Neural progenitor cell (in vitro differentiated cells): ENCODE results near the gene IREB2. TPM values are rescaled to one million over a fixed set of nuclear protein-coding genes. Genes with fewer than 3 reads are reported as not detected.

ENCODE experiments used
- DNase-seq: peaks from one replicate; pipeline ENCODE4 v3.0.0-alpha.2; 2016; ENCODE audit warnings: low spot score
- H2AFZ ChIP-seq: fragments of 200-600 bp; sonication (generic); replicated peaks from 2 replicates; pipeline ENCODE4 v1.6.1; 2016; ENCODE audit warnings: antibody characterized with exemption
- H3F3A ChIP-seq: fragments of 200-600 bp; sonication (generic); 2 replicates; pipeline ENCODE4 v1.6.1; 2016; ENCODE audit warnings: antibody characterized with exemption, low read depth
- H3K27ac ChIP-seq: fragments of 200-600 bp; sonication (generic); 2 replicates; pipeline ENCODE4 v1.5.1; 2016; ENCODE audit warnings: mild to moderate bottlenecking
- H3K27me3 ChIP-seq: fragments of 200-600 bp; sonication (generic); 2 replicates; pipeline ENCODE4 v1.6.1; 2016; ENCODE audit warnings: mild to moderate bottlenecking, moderate library complexity
- H3K36me3 ChIP-seq: fragments of 200-600 bp; sonication (generic); 2 replicates; pipeline ENCODE4 v1.5.1; 2016
- H3K4me1 ChIP-seq: fragments of 200-600 bp; sonication (generic); 2 replicates; pipeline ENCODE4 v1.6.1; 2016; ENCODE audit warnings: mixed run types
- H3K4me2 ChIP-seq: fragments of 200-600 bp; sonication (generic); 2 replicates; pipeline ENCODE4 v1.6.1; 2016
- H3K4me3 ChIP-seq: fragments of 200-600 bp; sonication (generic); 2 replicates; pipeline ENCODE4 v1.5.1; 2016
- H3K79me2 ChIP-seq: fragments of 200-600 bp; sonication (generic); 2 replicates; pipeline ENCODE4 v1.6.1; 2016; ENCODE audit warnings: low read depth
- H3K9ac ChIP-seq: fragments of 200-600 bp; sonication (generic); 2 replicates; pipeline ENCODE4 v1.6.1; 2016
- H3K9me3 ChIP-seq: fragments of 200-600 bp; sonication (generic); 2 replicates; pipeline ENCODE4 v1.5.1; 2016; ENCODE audit warnings: low read depth
- H4K20me1 ChIP-seq: fragments of 200-600 bp; sonication (generic); 2 replicates; pipeline ENCODE4 v1.6.1; 2016; ENCODE audit warnings: low read depth
- H3K27ac Mint-ChIP-seq: 3 replicates; pipeline ENCODE4 v1.8.0; 2021; ENCODE audit warnings: mixed read lengths
- H3K27me3 Mint-ChIP-seq: 2 replicates; pipeline ENCODE4 v1.8.0; 2022; ENCODE audit warnings: low read depth, mild to moderate bottlenecking, inconsistent platforms, moderate library complexity, mixed read lengths; ENCODE audit not compliant: insufficient read depth
- H3K36me3 Mint-ChIP-seq: 3 replicates; pipeline ENCODE4 v1.8.0; 2021; ENCODE audit warnings: mixed read lengths
- H3K4me1 Mint-ChIP-seq: 3 replicates; pipeline ENCODE4 v1.8.0; 2021; ENCODE audit warnings: mixed read lengths
- H3K4me3 Mint-ChIP-seq: 3 replicates; pipeline ENCODE4 v1.8.0; 2021; ENCODE audit warnings: mild to moderate bottlenecking, moderate library complexity, mixed read lengths
- H3K9me3 Mint-ChIP-seq: 3 replicates; pipeline ENCODE4 v1.8.0; 2020; ENCODE audit warnings: mixed read lengths
- EZH2 ChIP-seq: fragments of 200-600 bp; sonication (generic); IDR thresholded peaks from 2 replicates; pipeline ENCODE4 v1.6.1; 2017; ENCODE audit warnings: antibody characterized with exemption, mild to moderate bottlenecking, moderate library complexity
- EZH2phosphoT487 ChIP-seq: fragments of 200-600 bp; sonication (generic); IDR thresholded peaks from 2 replicates; pipeline ENCODE4 v1.6.1; 2017; ENCODE audit warnings: antibody characterized with exemption
- total RNA-seq: library from RNA; depleted of rRNA; stranded (reverse); fragments of >200 nt; gene quantifications from 2 replicates; pipeline ENCODE4 v1.2.3, GENCODE V29; 2015; ENCODE audit warnings: low replicate concordance
- TF ChIP-seq, protein P1 (sequence below): fragments of 200-600 bp; sonication (generic); IDR thresholded peaks from 2 replicates; pipeline ENCODE4 v1.5.1; 2017; ENCODE audit warnings: antibody characterized with exemption, mild to moderate bottlenecking

The IREB2 gene
- total RNA-seq, 1 donor from 2014 or later: 87.7 TPM

DNA sequence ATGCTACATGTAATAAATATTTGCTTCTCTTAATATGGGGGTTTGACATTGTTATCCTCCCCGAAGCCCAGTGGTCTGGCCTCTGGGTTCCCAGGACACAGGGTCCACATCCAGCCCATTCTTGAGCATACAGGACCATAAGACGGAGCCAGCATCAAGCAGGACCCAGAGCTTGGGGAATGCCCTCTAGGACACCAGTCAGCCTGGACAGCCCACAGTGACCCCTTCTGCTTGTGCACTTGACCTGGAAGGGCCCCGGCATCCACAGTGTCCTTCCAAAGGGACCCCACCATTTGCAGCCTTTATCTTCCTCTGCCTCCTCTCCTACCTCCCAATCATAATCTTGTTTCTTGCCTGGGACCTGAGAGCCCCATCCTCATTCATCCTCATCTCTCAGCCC is 46.2 kb upstream of the IREB2 start:
- no peak for DNase-seq
- H3K27ac Mint-ChIP-seq: no peak overlapping the region

DNA sequence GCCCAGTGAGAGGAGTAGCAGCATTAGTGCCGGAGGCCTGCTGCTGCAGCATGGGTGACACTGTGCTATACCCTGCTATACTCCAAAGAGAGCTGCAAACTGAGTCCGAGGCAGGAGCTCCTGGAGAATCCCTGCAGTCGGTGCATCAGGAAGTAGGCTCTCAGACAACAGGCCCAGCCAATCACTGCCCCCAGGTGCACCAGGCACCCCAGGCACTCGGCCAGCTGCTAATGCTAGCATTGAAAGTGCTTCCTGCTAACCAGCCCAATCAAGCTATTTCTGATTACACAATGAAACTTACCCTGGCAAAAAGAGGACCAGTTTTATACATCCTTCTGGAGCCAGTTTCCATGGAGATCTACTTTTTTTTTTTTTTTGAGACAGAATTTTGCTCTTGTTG is 45.6 kb upstream of the IREB2 start:
- no peaks in the 10 kb centered on the region for H3K9me3 ChIP-seq
- no peak overlapping the region for H3K4me2 ChIP-seq
- peak overlapping the region; percentile 18 for H2AFZ ChIP-seq
- H4K20me1 ChIP-seq: no peaks in the 10 kb centered on the region
- H3K9me3 Mint-ChIP-seq: no peaks in the 10 kb centered on the region
- no peak overlapping the region for H3K9ac ChIP-seq
- DNase-seq: no peak
- no peaks in the 10 kb centered on the region for H3K27me3 ChIP-seq
- no peak overlapping the region for H3K27ac ChIP-seq
- H3K4me3 Mint-ChIP-seq: no peak overlapping the region
- no peaks in the 10 kb centered on the region for H3K79me2 ChIP-seq
- no peaks in the 10 kb centered on the region for H3K36me3 Mint-ChIP-seq
- peaks cover 36% of the 10 kb centered on the region for H3F3A ChIP-seq
- peaks cover 45% of the 10 kb centered on the region for H3K4me1 Mint-ChIP-seq
- H3K27ac Mint-ChIP-seq: no peak overlapping the region
- H3K27me3 Mint-ChIP-seq: peaks cover 21% of the 10 kb centered on the region
- no peaks in the 10 kb centered on the region for H3K36me3 ChIP-seq
- H3K4me3 ChIP-seq: no peak overlapping the region
- TF ChIP-seq EZH2: no peak
- no peak for TF ChIP-seq EZH2phosphoT487
- TF ChIP-seq, protein P1, sequence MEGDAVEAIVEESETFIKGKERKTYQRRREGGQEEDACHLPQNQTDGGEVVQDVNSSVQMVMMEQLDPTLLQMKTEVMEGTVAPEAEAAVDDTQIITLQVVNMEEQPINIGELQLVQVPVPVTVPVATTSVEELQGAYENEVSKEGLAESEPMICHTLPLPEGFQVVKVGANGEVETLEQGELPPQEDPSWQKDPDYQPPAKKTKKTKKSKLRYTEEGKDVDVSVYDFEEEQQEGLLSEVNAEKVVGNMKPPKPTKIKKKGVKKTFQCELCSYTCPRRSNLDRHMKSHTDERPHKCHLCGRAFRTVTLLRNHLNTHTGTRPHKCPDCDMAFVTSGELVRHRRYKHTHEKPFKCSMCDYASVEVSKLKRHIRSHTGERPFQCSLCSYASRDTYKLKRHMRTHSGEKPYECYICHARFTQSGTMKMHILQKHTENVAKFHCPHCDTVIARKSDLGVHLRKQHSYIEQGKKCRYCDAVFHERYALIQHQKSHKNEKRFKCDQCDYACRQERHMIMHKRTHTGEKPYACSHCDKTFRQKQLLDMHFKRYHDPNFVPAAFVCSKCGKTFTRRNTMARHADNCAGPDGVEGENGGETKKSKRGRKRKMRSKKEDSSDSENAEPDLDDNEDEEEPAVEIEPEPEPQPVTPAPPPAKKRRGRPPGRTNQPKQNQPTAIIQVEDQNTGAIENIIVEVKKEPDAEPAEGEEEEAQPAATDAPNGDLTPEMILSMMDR: no peak
- H3K4me1 ChIP-seq: peaks cover 40% of the 10 kb centered on the region

More for the DNA sequence above, 46.2 kb upstream of the IREB2 start:
- H3K27ac ChIP-seq: no peak overlapping the region
- H3K4me1 Mint-ChIP-seq: peaks cover 46% of the 10 kb centered on the region
- H3K4me1 ChIP-seq: peaks cover 41% of the 10 kb centered on the region
- H3F3A ChIP-seq: peaks cover 36% of the 10 kb centered on the region
- H3K4me3 ChIP-seq: no peak overlapping the region
- H3K27me3 Mint-ChIP-seq: peaks cover 21% of the 10 kb centered on the region
- H3K36me3 Mint-ChIP-seq: no peaks in the 10 kb centered on the region
- TF ChIP-seq, protein P1: no peak
- TF ChIP-seq EZH2phosphoT487 (no peak), EZH2 (no peak)
- H3K36me3 ChIP-seq: no peaks in the 10 kb centered on the region
- H3K4me2 ChIP-seq: no peak overlapping the region
- H2AFZ ChIP-seq: no peak overlapping the region
- no peaks in the 10 kb centered on the region for H3K9me3 Mint-ChIP-seq
- no peaks in the 10 kb centered on the region for H3K27me3 ChIP-seq
- no peak overlapping the region for H3K4me3 Mint-ChIP-seq
- no peaks in the 10 kb centered on the region for H3K9me3 ChIP-seq
- no peaks in the 10 kb centered on the region for H4K20me1 ChIP-seq
- no peaks in the 10 kb centered on the region for H3K79me2 ChIP-seq
- no peak overlapping the region for H3K9ac ChIP-seq

DNA sequence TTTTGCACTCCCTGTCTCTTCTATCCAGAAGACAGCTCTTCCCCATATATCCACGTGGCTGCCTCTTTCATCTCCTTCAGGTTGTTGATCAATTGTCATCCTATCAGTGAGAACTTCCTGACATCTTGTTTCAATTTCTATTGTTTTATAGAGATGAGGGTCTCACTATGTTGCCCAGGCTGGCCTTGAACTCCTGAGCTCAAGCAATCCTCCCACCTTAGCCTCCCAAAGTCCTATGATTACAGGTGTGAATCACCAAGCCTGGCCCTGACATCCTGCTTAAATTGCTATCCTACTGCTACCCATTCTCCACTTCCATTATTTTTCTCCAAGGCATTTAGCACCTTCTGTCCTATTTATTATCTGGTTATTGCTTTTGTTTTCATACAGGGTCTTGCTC is 44.9 kb upstream of the IREB2 start:
- Histone ChIP-seq H2AFZ (no peak overlapping the region), H3K4me1 (peaks cover 34% of the 10 kb centered on the region), H3K4me3 (no peak overlapping the region), H3K27me3 (no peaks in the 10 kb centered on the region), H3K9ac (no peak overlapping the region), H4K20me1 (no peaks in the 10 kb centered on the region), H3K36me3 (no peaks in the 10 kb centered on the region), H3K27ac (no peak overlapping the region), H3K79me2 (no peaks in the 10 kb centered on the region), H3K4me2 (no peak overlapping the region), H3F3A (peaks cover 36% of the 10 kb centered on the region), H3K9me3 (no peaks in the 10 kb centered on the region)
- DNase-seq: no peak
- TF ChIP-seq, protein P1: no peak
- TF ChIP-seq EZH2 (no peak), EZH2phosphoT487 (no peak)
- no peak overlapping the region for H3K4me3 Mint-ChIP-seq
- H3K27me3 Mint-ChIP-seq: peaks cover 21% of the 10 kb centered on the region
- peak overlapping the region; percentile 55 for H3K27ac Mint-ChIP-seq
- no peaks in the 10 kb centered on the region for H3K36me3 Mint-ChIP-seq
- no peaks in the 10 kb centered on the region for H3K9me3 Mint-ChIP-seq
- H3K4me1 Mint-ChIP-seq: peaks cover 39% of the 10 kb centered on the region
